G401.6 (cell line): ENCODE results near the gene C11orf16.
A peak's percentile ranks its signal among the peaks of the same experiment; 100 is the strongest.
"Not testable (repeated sequence)": the region's sequence is repeated elsewhere in the genome, so short reads cannot be mapped to it uniquely, and the experiment has no call there.

Experiments used
- FAIRE-seq: peaks from 2 replicates; lab custom pipeline; 2012; peaks lifted over from hg19 to GRCh38; lab: Jason Lieb, UNC

The C11orf16 gene

DNA sequence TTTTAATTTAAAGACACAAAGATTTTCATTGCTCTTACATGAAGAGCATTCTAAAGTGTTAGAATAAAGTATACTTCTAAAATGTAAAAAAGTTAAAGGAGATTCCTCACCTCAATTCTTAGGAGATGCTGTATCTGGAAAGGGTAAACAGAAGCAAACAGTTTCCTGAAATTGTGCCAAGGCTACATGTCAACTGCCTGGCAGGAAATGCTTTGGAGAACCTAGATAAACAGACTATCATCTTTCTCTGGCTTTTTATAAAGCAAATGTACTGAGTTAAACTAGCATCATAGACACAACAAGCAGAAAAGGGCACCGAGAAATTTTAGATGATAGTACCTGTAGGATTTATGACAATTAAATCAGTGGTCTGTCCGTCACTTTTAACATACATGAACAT, 46.4 kb downstream of the C11orf16 start:
- FAIRE-seq: no peak

DNA sequence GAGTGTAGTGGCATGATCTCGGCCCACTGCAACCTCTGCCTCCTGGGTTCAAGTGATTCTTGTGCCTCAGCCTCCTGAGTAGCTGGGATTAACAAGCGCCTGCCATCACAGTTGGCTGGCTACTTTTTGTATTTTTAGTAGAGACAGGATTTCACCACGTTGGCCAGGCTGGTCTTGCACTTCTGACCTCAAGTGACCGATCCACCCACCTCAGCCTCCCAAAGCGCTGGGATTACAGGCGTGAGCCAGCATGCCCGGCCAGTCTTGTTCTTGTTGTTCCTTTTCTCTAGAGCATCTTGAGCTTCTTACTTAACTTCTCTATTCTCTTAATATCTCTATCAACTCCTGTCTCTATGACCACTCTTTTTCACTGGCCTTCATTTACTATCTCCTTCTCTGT, 51.2 kb downstream of the C11orf16 start:
- not testable (repeated sequence) for FAIRE-seq

DNA sequence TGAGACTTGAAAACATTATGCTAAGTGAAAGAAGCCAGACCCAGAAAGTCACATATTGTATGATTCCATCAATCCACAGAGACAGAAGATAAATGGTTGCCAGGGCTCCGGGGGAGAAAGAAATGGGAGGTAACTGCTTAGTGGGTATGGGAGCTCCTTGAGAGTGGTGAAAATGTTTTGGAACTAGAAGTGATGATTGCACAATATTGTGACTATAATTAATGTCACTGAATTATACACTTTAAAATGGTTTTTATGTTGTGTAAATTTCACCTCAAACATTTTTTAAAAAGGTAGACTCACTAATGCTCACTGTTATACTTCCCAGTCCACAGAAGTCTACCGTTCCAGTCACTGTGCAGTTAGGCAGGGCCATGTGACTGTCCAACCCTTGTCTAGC, 54.0 kb downstream of the C11orf16 start:
- no peak for FAIRE-seq

DNA sequence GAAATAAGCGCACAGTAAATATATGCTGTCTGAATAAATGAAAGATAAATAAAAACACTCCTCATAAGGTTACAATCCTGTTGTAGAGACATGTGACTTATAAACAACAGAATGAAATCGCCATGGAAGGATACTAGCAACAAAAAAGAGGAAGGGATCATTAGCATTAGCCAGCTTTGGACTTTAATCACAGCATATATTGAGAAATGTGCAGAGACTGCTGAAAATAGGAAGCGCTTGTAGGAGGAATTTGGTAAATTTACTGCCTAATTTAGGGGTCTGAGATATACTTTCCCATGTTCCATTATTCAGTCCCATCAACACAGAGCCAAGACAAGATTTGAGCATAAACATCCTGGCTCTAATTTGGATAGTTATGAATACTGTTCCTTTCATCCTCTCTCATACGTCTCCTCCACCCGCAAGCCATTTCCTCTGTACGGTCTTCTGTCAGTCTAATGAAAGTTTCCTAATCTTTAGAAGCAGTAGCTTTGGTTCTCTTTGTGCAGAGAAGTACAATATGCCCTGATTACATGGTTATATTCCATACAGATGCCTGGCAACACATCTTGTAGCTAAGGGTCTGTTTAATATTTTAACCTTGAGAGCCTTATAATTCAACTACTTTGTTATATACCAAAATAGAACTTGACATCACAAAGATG, 58.9 kb downstream of the C11orf16 start:
- no peak for FAIRE-seq

DNA sequence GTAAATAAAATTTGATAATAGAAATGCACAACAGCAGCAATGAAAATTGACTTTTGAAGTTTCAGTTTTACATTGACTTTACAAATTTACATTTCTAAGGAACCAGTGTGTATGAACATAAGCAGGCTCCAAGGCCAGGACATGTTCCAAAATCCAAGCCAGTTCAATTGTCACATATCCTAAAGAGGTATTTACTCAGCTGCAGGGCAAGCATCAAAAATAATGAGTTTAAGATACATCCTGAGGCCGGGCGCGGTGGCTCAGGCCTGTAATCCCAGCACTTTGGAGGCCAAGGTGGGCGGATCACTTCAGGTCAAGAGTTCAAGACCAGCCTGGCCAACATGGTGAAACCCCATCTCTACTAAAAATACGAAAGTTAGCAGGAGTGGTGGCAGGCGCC, 60.8 kb downstream of the C11orf16 start:
- no peak for FAIRE-seq

DNA sequence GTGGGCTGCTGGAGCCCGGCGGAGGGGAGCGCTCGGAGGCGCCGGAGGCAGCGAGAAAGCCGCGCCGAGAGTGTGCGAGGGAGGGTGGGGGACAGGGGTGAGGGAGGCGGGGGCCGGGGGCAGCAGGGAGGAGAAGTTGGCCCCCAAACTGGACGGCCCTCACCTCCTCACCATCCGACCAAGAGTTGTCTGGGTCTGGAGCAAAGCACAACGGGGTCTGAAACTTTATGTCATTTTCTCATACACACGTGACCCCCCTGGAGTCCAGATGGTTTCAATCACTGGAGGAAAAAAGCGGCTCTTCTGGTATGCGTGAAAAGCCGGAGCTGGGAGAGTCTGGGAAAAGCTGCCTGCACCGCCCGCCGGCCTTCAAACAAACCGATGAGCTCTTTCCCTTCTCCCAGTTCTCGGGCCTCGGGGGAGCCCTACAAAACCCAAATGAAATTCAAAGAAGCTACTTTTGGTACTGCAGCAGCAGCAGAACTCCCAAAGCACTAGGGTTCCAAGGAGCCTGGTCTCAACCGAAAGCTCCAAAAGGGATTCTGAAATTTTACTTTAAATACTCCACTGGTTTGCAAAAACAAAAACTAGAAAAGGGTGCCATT, 61.5 kb downstream of the C11orf16 start:
- FAIRE-seq: peak; percentile 85

DNA sequence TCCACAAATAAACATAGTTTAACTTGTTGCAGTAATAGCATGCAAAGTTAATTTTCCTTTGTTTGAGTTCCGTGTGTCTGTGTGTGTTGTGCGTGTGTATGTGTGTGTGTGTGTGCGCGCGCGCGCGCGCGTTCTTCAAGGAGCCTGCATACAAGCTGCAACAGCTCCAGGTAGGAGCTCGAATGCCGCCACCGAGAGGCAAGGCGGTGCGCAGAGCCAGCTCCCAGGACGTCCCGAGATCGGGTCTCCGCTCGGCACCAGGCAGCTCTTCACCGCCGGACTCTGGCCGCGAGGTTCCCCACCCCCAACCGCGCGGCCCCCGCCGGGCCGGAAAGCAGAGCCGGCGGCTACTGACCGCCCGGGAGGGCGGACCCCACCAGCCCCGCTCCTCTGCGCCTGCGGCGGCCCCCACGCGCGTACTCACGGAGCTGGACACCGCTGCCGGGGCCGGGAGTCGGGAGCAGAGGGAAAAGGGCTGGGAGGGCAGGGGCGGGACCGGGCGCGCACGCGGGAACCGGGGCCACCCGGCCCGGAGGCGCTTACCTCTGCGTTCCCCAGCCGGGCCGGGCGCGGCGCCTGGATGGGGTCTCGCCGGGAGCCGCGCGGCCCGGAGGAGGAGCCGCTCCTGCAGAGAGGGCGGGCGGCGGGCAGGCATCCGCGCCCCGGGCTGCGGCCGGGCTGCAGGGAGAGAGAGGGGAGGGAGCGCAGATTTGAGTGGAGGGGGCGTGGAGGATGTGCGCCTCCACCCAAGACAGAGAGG, 62.2 kb downstream of the C11orf16 start:
- no peak for FAIRE-seq
